MM.1S (cell line): ENCODE measurements around the gene IFIT1B.

Experiments used
- DNase-seq: peaks from one replicate; pipeline ENCODE4 v3.0.0-alpha.2; 2015
- H2AFZ ChIP-seq: fragments of 300-600 bp; sonication (generic); 2 replicates; pipeline ENCODE4 v1.6.0; 2016; ENCODE audit warnings: antibody characterized with exemption, low read length
- H3F3A ChIP-seq: fragments of 300-600 bp; sonication (generic); 2 replicates; pipeline ENCODE4 v1.6.1; 2016; ENCODE audit warnings: mild to moderate bottlenecking, antibody characterized with exemption, low read length, moderate library complexity, mixed read lengths; ENCODE audit not compliant: insufficient read depth
- H3K27ac ChIP-seq: fragments of 300-600 bp; sonication (generic); 2 replicates; pipeline ENCODE4 v1.5.1; 2016; ENCODE audit warnings: mild to moderate bottlenecking, low read length
- H3K27me3 ChIP-seq: fragments of 300-600 bp; sonication (generic); replicated peaks from 2 replicates; pipeline ENCODE4 v1.6.0; 2016; ENCODE audit warnings: low read length; ENCODE audit not compliant: insufficient read depth
- H3K36me3 ChIP-seq: fragments of 300-600 bp; sonication (generic); replicated peaks from 2 replicates; pipeline ENCODE4 v1.6.1; 2016; ENCODE audit warnings: mild to moderate bottlenecking, low read length, mixed read lengths; ENCODE audit not compliant: insufficient read depth
- H3K4me1 ChIP-seq: fragments of 300-600 bp; sonication (generic); 2 replicates; pipeline ENCODE4 v1.6.1; 2016; ENCODE audit warnings: low read length, mixed read lengths
- H3K4me2 ChIP-seq: fragments of 300-600 bp; sonication (generic); 2 replicates; pipeline ENCODE4 v1.6.0; 2016; ENCODE audit warnings: low read depth, low read length
- H3K4me3 ChIP-seq: fragments of 300-600 bp; sonication (generic); 2 replicates; pipeline ENCODE4 v1.5.1; 2016; ENCODE audit warnings: low read length, mixed read lengths
- H3K79me2 ChIP-seq: fragments of 300-600 bp; sonication (generic); 2 replicates; pipeline ENCODE4 v1.6.1; 2016; ENCODE audit warnings: mixed run types, low read length, mixed read lengths
- H3K9ac ChIP-seq: fragments of 300-600 bp; sonication (generic); 2 replicates; pipeline ENCODE4 v1.6.1; 2016; ENCODE audit warnings: low read length, mixed read lengths
- H3K9me2 ChIP-seq: fragments of 300-600 bp; sonication (generic); replicated peaks from 2 replicates; pipeline ENCODE4 v1.6.1; 2016; ENCODE audit warnings: mild to moderate bottlenecking, low read length, mixed read lengths; ENCODE audit not compliant: insufficient read depth
- H3K9me3 ChIP-seq: fragments of 300-600 bp; sonication (generic); replicated peaks from 2 replicates; pipeline ENCODE4 v1.6.1; 2016; ENCODE audit warnings: mild to moderate bottlenecking, low read length, mixed read lengths; ENCODE audit not compliant: insufficient read depth
- H4K20me1 ChIP-seq: fragments of 300-600 bp; sonication (generic); 2 replicates; pipeline ENCODE4 v1.6.1; 2016; ENCODE audit warnings: mild to moderate bottlenecking, low read length, moderate library complexity, mixed read lengths; ENCODE audit not compliant: insufficient read depth
- CTCF ChIP-seq: fragments of 300-600 bp; sonication (generic); IDR thresholded peaks from 2 replicates; pipeline ENCODE4 v1.5.1; 2016; ENCODE audit warnings: antibody characterized with exemption, low read length, mixed read lengths
- EZH2 ChIP-seq: fragments of 300-600 bp; sonication (generic); optimal IDR thresholded peaks from 2 replicates; pipeline ENCODE3; 2017; ENCODE audit warnings: low read depth, mild to moderate bottlenecking, antibody characterized with exemption, low read length, mixed read lengths
- EZH2phosphoT487 ChIP-seq: fragments of 300-600 bp; sonication (generic); IDR thresholded peaks from 2 replicates; pipeline ENCODE4 v1.6.1; 2018; ENCODE audit warnings: antibody characterized with exemption, low read length

Gene IFIT1B

GRCh38 chr10:89421018-89421476 lies 43.2 kb downstream of the IFIT1B start:
- Histone ChIP-seq H3K9me2 (no peaks in the 10 kb centered on the region), H3K9ac (no peak overlapping the region), H3K4me3 (no peak overlapping the region), H3F3A (no peaks in the 10 kb centered on the region), H4K20me1 (no peaks in the 10 kb centered on the region), H3K4me1 (peaks cover 9% of the 10 kb centered on the region; the same call in 1 of the 2 replicates), H2AFZ (no peak overlapping the region), H3K27ac (no peak overlapping the region), H3K27me3 (no peaks in the 10 kb centered on the region), H3K36me3 (no peaks in the 10 kb centered on the region), H3K9me3 (no peaks in the 10 kb centered on the region), H3K79me2 (peaks cover 18% of the 10 kb centered on the region), H3K4me2 (no peak overlapping the region)
- TF ChIP-seq CTCF (no peak), EZH2phosphoT487 (no peak), EZH2 (no peak)
- no peak for DNase-seq

GRCh38 chr10:89425000-89425399 lies 47.1 kb downstream of the IFIT1B start:
- H3K4me2 ChIP-seq: no peak overlapping the region
- no peaks in the 10 kb centered on the region for H3K36me3 ChIP-seq
- TF ChIP-seq EZH2 (no peak), CTCF (no peak), EZH2phosphoT487 (no peak)
- no peaks in the 10 kb centered on the region for H3K27me3 ChIP-seq
- H2AFZ ChIP-seq: no peak overlapping the region
- H3K4me3 ChIP-seq: no peak overlapping the region
- no peaks in the 10 kb centered on the region for H3K79me2 ChIP-seq
- H3F3A ChIP-seq: no peaks in the 10 kb centered on the region
- no peaks in the 10 kb centered on the region for H4K20me1 ChIP-seq
- H3K4me1 ChIP-seq: peaks cover 9% of the 10 kb centered on the region; the same call in 1 of the 2 replicates
- no peak overlapping the region for H3K27ac ChIP-seq
- no peaks in the 10 kb centered on the region for H3K9me2 ChIP-seq
- H3K9me3 ChIP-seq: no peaks in the 10 kb centered on the region
- DNase-seq: no peak
- H3K9ac ChIP-seq: no peak overlapping the region

GRCh38 chr10:89426230-89426868 lies 48.5 kb downstream of the IFIT1B start:
- Histone ChIP-seq H3K9me3 (no peaks in the 10 kb centered on the region), H3K4me1 (no peaks in the 10 kb centered on the region), H3K27ac (no peak overlapping the region), H3K79me2 (no peaks in the 10 kb centered on the region), H3K36me3 (no peaks in the 10 kb centered on the region), H3K27me3 (no peaks in the 10 kb centered on the region), H3K9ac (no peak overlapping the region), H3F3A (no peaks in the 10 kb centered on the region), H2AFZ (no peak overlapping the region), H3K4me2 (no peak overlapping the region), H3K4me3 (no peak overlapping the region), H4K20me1 (no peaks in the 10 kb centered on the region), H3K9me2 (no peaks in the 10 kb centered on the region)
- peak; percentile 60 for DNase-seq
- TF ChIP-seq CTCF (peak; percentile 81), EZH2phosphoT487 (no peak)
